Measurements from ENCODE around the gene DPEP1.

DNA sequence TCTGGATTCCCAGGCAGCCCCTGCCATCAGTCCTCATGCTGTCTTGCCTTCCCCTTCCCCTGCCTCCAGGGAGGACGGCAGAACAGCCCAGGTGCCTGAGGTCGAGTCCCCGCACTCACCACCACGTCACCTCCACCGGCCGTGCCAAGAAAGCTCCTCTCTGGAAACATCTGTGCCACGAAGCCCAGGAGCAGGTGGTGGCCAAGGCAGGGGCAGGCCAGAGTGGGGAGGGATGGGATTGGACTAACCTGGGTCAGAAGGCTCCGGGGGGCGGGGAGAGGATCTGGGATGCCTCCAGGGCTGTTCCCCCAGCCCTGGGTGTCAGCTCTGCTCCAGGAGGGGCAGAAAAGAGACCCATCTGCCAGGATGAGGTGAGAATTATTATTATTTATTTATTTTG lies 7.4 kb upstream of the DPEP1 start:
- no peak for TF ChIP-seq CTCF (IDR thresholded peaks at IDR 0.05)
- no peak for TF ChIP-seq EZH2phosphoT487 (IDR thresholded peaks at IDR 0.05)
- TF ChIP-seq EZH2 (IDR thresholded peaks at IDR 0.05) = no peak
